BLaER1 (cell line): ENCODE measurements around the gene NHSL1.

Experiments
- H3K27ac ChIP-seq: shearing (Covaris generic); formaldehyde crosslinking; 2 replicates; pipeline ENCODE4 v1.8.1; 2022
- H3K27me3 ChIP-seq: shearing (Covaris generic); formaldehyde crosslinking; 2 replicates; pipeline ENCODE4 v1.8.1; 2022
- H3K36me3 ChIP-seq: shearing (Covaris generic); formaldehyde crosslinking; 2 replicates; pipeline ENCODE4 v1.8.1; 2022
- H3K4me1 ChIP-seq: shearing (Covaris generic); formaldehyde crosslinking; 2 replicates; pipeline ENCODE4 v1.8.1; 2022
- H3K4me2 ChIP-seq: shearing (Covaris generic); formaldehyde crosslinking; 2 replicates; pipeline ENCODE4 v1.8.1; 2022
- H3K4me3 ChIP-seq: shearing (Covaris generic); formaldehyde crosslinking; 2 replicates; pipeline ENCODE4 v1.8.1; 2022
- H3K9ac ChIP-seq: shearing (Covaris generic); formaldehyde crosslinking; 2 replicates; pipeline ENCODE4 v1.8.1; 2022
- H3K9me3 ChIP-seq: shearing (Covaris generic); formaldehyde crosslinking; 2 replicates; pipeline ENCODE4 v1.8.1; 2022
- H4K20me1 ChIP-seq: shearing (Covaris generic); formaldehyde crosslinking; 2 replicates; pipeline ENCODE4 v1.8.1; 2022
- Cebpa-rat ChIP-seq: shearing (Covaris generic); IDR thresholded peaks from 2 replicates; pipeline ENCODE4 v1.8.1; 2022

Gene NHSL1

DNA sequence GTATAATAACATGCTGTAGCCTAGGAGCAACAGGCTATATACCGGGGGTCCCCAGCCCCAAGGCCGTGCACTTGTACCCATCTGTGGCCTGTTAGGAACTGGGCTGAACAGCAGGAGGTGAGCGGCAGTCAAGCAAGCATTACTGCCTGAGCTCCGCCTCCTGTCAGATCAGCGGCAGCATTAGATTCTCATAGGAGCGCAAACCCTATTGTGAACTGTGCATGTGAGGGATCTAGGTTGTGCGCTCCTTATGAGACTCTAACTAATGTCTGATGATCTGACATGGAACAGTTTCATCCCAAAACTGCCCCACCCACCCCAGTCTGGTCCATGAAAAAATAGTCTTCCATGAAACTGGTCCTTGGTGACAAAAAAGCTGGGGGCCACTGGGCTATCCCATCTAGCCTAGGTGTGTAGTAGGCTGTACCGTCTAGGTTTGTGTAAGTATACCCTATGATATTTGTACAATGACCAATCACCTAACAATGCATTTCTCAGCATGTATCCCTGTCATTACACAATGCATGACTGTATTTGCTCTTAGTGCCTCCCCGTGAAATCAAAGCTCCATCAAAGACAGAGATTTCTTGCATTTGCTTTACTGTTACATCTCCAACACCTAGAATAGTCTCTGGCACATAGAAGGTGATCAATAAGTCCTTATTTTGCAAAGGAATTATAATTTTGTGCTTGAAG is 30.8 kb downstream of the NHSL1 start:
- TF ChIP-seq Cebpa-rat = no peak
- Histone ChIP-seq H3K4me3 (no peak overlapping the region), H3K4me1 (no peaks in the 10 kb centered on the region), H3K36me3 (peaks cover 87% of the 10 kb centered on the region), H3K9me3 (no peaks in the 10 kb centered on the region), H3K9ac (no peak overlapping the region), H3K27ac (no peak overlapping the region), H4K20me1 (no peaks in the 10 kb centered on the region), H3K4me2 (no peak overlapping the region), H3K27me3 (no peaks in the 10 kb centered on the region)

DNA sequence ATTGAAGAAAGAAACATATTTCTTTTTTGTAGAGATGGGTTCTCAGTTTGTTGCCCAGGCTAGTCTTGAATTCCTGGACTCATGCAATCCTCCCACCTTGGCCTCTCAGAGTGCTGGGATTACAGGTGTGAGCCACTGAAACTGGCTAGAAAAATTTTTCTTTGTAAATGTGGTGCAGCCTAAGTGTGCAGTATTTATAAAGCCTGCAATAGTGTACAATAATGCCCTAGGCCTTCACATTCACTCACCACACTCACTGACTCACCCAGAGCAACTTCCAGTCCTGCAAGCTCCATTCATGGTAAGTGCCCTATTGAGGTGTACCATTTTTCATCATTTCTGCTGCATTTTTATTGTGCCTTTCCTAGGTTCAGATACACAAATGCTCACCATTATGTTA is 31.4 kb downstream of the NHSL1 start:
- H3K27me3 ChIP-seq = no peaks in the 10 kb centered on the region
- H3K4me2 ChIP-seq = no peak overlapping the region
- no peaks in the 10 kb centered on the region for H4K20me1 ChIP-seq
- H3K4me3 ChIP-seq = no peak overlapping the region
- H3K9ac ChIP-seq = no peak overlapping the region
- no peak overlapping the region for H3K27ac ChIP-seq
- H3K36me3 ChIP-seq = peaks cover 86% of the 10 kb centered on the region
- no peak for TF ChIP-seq Cebpa-rat
- no peaks in the 10 kb centered on the region for H3K9me3 ChIP-seq
- no peaks in the 10 kb centered on the region for H3K4me1 ChIP-seq

DNA sequence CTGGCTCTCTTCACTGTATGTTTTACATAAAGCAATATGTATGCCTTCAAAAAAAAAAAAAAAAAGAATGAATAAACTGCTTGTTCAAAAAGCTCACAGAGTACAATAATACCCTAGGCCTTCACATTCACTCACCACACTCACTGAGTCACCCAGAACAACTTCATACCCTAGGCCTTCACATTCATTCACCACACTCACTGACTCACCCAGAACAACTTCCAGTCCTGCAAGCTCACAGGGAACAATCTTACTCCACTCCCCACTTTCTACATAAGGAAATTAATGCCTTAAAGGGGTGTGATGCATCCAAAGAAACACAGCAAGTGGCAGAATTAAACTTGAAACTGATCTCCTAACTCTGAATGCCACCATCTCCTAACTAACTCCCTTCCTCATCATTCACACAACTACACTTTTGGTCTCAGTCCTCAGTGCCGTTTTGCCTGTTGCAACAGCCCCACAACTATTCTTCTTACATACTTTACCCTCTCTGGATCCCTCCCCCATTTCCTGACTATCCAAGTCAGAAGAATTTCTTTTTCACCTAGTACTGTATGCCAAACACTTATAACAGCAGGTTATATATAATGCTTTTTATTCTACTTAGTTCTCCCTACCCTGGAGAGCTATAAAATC is 34.2 kb downstream of the NHSL1 start:
- TF ChIP-seq Cebpa-rat = no peak
- H3K4me3 ChIP-seq = no peak overlapping the region
- no peaks in the 10 kb centered on the region for H4K20me1 ChIP-seq
- no peak overlapping the region for H3K27ac ChIP-seq
- H3K9me3 ChIP-seq = no peaks in the 10 kb centered on the region
- no peaks in the 10 kb centered on the region for H3K27me3 ChIP-seq
- H3K9ac ChIP-seq = no peak overlapping the region
- H3K36me3 ChIP-seq = peaks cover 92% of the 10 kb centered on the region
- H3K4me2 ChIP-seq = no peak overlapping the region
- no peaks in the 10 kb centered on the region for H3K4me1 ChIP-seq

DNA sequence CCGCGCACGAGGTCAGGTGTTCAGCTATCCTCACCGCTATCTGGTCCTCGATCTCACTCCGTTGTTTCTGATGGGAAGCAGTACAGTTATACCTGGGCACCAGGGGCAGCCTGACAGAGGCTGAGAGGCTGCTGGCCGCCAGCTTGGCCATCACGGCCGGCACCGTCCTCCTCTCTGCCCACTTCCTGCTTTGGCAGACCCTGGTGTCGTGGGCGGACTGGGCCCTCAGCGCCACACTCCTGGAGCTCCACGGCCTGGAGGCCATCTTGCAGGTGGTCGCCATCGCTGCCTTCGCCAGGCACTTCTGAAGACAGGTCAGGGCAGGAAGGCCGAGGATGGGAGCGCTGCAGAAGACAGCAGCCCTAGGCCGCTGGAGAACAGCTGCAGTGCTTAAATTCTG is 35.2 kb downstream of the NHSL1 start:
- Histone ChIP-seq H3K4me2 (no peak overlapping the region), H3K9me3 (no peaks in the 10 kb centered on the region), H3K27ac (no peak overlapping the region), H3K36me3 (peaks cover 83% of the 10 kb centered on the region), H4K20me1 (no peaks in the 10 kb centered on the region), H3K9ac (no peak overlapping the region), H3K27me3 (no peaks in the 10 kb centered on the region), H3K4me1 (no peaks in the 10 kb centered on the region), H3K4me3 (no peak overlapping the region)
- TF ChIP-seq Cebpa-rat = no peak

DNA sequence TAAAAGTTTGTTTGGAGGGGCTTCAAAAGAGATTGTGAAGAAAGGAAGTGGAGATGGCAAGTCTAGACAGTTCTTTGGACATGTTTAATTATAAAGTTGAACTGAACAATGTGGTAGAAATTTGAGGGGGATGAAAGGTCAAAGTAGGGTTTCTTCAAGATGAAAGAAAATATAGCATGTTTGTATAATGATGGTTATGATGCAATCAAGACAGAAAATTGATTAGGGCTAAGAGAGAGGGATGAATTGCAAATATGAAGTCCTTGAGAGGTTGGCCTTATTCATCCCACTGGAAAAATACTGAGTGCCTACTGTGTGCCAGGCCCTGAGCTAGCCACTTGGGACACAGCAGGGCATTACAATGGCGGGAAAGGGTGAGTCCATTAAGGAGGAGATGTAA is 37.6 kb downstream of the NHSL1 start:
- peaks cover 76% of the 10 kb centered on the region for H3K36me3 ChIP-seq
- H3K4me3 ChIP-seq = no peak overlapping the region
- H3K4me1 ChIP-seq = peaks cover 8% of the 10 kb centered on the region
- no peaks in the 10 kb centered on the region for H4K20me1 ChIP-seq
- no peaks in the 10 kb centered on the region for H3K27me3 ChIP-seq
- no peak overlapping the region for H3K9ac ChIP-seq
- no peaks in the 10 kb centered on the region for H3K9me3 ChIP-seq
- no peak overlapping the region for H3K27ac ChIP-seq
- no peak for TF ChIP-seq Cebpa-rat
- H3K4me2 ChIP-seq = no peak overlapping the region

DNA sequence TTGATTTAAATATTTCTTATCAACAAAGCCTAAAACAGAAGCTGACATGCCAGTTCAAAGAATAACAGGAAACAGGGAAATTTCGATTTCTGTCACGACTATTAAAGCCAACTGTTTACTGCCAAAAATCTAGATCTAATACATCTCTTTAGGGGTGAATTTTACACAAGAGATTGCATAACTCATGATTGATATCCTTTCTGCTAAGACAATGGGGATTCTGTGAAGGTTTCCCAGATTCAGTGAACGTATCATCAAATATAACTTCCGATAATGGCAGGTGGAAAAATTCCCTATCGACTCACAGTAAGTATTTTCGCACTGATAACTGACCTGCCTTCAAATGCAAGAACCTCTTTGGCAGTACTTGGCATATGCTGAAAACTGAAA is 42.9 kb downstream of the NHSL1 start:
- Histone ChIP-seq H3K9me3 (no peaks in the 10 kb centered on the region), H3K27ac (peak overlapping the region; percentile 24; the same call in 1 of the 2 replicates), H3K27me3 (no peaks in the 10 kb centered on the region), H3K36me3 (peaks cover 38% of the 10 kb centered on the region), H3K4me3 (no peak overlapping the region), H3K4me2 (peak overlapping the region; percentile 50), H3K9ac (no peak overlapping the region), H3K4me1 (peaks cover 22% of the 10 kb centered on the region), H4K20me1 (no peaks in the 10 kb centered on the region)
- no peak for TF ChIP-seq Cebpa-rat

DNA sequence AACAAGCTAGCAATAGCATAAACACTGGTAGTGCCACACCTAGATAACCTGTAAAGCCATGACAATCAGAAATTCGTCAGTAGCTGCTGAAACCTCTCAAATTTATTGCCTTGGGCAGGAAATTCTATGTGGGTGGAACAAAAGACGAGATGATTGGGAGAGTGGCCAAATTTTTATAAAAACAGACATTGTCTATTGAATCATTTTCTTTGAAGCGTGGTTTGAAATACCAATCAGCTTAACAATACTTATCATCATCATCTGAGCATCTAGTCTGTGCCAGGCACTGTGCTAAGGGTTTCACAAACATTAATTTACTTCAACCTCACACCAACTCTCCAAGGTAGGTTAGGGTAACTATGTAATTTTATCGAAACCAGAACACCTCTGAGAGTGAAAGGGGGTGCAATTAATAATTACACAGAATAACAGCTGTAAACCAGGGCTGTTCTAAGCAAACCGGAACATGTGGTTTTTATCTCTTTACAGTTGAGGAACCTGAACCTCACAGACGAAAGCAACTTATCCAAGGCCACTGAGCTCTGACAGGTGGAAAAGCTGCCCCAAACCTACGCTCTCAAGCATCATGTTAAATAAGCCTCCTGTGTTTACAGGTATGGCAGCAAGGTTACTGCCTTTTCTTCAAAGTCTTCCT is 43.4 kb downstream of the NHSL1 start:
- Histone ChIP-seq H3K4me3 (no peak overlapping the region), H3K4me1 (peaks cover 22% of the 10 kb centered on the region), H3K36me3 (peaks cover 36% of the 10 kb centered on the region), H3K9ac (no peak overlapping the region), H3K9me3 (no peaks in the 10 kb centered on the region), H3K27me3 (no peaks in the 10 kb centered on the region), H3K27ac (peak overlapping the region; percentile 24; the same call in 1 of the 2 replicates), H3K4me2 (peak overlapping the region; percentile 50), H4K20me1 (no peaks in the 10 kb centered on the region)
- no peak for TF ChIP-seq Cebpa-rat

DNA sequence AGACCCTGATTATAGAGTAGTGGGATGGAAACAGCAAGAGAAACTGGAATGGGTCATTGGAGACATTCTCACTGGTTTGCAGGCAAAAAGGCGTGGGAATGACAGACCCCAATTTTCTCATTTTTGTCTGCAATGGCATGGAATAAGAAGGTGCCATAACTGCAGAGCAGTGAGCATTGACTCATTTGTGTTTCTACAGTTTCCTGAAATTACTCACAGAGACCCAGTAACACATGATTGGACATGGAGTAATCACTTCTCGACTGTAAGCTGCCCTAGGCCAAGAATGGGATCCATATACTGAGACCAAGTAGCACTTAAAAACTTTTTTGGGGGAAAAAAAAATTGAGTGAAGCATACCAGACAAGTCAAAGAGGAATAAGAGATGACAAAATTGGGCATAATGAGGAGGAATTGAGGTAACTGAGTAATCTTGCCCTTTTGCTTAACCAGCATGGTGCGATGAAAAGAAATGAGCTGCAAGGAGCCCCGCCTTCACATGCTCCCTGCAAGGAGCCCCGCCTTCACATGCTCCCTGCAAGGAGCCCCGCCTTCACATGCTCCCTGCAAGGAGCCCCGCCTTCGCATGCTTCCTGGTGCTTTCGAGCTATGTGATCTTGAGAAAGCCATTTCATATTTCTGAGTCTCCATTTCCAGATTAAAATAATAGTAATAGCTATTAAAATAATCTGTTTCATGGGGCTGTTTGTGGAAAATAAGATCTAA is 44.1 kb downstream of the NHSL1 start:
- Histone ChIP-seq H3K4me3 (no peak overlapping the region), H3K27ac (no peak overlapping the region), H3K9ac (no peak overlapping the region), H3K9me3 (no peaks in the 10 kb centered on the region), H4K20me1 (no peaks in the 10 kb centered on the region), H3K4me2 (peak overlapping the region; percentile 50; the same call in 1 of the 2 replicates), H3K36me3 (peaks cover 32% of the 10 kb centered on the region), H3K27me3 (no peaks in the 10 kb centered on the region), H3K4me1 (peaks cover 22% of the 10 kb centered on the region)
- no peak for TF ChIP-seq Cebpa-rat

DNA sequence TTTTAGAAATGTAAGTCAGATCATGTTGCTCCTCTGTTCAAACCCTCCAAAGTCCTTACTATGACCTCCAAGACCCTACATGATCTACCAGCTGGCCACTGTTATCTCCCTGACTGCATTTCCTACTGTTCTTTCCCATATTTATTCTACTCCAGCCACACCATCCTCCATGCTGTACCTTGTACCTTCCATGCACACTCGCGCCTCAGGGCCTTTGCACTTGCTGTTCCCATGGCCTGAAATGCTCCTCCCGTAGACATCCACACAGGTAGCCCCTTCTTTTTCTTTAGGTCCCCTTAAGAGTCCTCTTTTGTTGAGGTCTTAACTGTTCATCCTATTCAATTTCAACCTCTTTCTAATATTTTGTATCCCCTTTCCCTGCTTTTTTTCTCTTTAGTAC is 48.3 kb downstream of the NHSL1 start:
- peaks cover 29% of the 10 kb centered on the region for H3K36me3 ChIP-seq
- no peaks in the 10 kb centered on the region for H3K27me3 ChIP-seq
- H3K4me1 ChIP-seq = peaks cover 8% of the 10 kb centered on the region
- H3K9me3 ChIP-seq = no peaks in the 10 kb centered on the region
- no peaks in the 10 kb centered on the region for H4K20me1 ChIP-seq
- H3K4me2 ChIP-seq = no peak overlapping the region
- H3K27ac ChIP-seq = no peak overlapping the region
- H3K4me3 ChIP-seq = no peak overlapping the region
- H3K9ac ChIP-seq = no peak overlapping the region
- no peak for TF ChIP-seq Cebpa-rat

DNA sequence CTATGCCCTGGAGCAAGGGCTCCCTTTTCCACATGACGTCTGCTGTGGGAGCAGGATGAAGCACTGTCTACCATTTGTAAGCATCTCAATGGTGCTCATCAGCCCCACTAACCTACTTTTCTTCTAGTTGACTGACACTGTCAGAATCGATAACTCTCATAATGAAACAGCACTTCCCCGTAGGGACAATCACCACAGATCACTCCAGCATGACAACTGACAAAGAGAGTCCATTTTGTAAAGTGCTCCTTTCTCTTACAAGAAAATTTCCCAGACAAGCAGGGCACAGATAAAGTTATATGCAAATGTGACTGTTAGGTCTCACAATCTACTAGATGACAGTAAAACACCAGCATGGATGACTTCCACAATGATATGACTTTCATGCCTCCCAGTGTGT is 48.8 kb downstream of the NHSL1 start:
- H3K9me3 ChIP-seq = no peaks in the 10 kb centered on the region
- no peak overlapping the region for H3K4me3 ChIP-seq
- no peaks in the 10 kb centered on the region for H3K27me3 ChIP-seq
- H3K4me1 ChIP-seq = peaks cover 2% of the 10 kb centered on the region
- no peak overlapping the region for H3K27ac ChIP-seq
- no peak overlapping the region for H3K9ac ChIP-seq
- peaks cover 34% of the 10 kb centered on the region for H3K36me3 ChIP-seq
- no peak for TF ChIP-seq Cebpa-rat
- no peaks in the 10 kb centered on the region for H4K20me1 ChIP-seq
- H3K4me2 ChIP-seq = no peak overlapping the region
